Naive B cell (primary cell): ENCODE data around the gene LIM2. TPM values are rescaled to one million over a fixed set of nuclear protein-coding genes. Genes with fewer than 3 reads are reported as not detected.
"Not testable (repeated sequence)": the region's sequence is repeated elsewhere in the genome, so short reads cannot be mapped to it uniquely, and the experiment has no call there.

Experiments used
- ATAC-seq, 2 donors: fragments of 150-1000 bp; cut with Tn5 transposase; 2 replicates each; pipeline ENCODE4 v1.10.0; 2021; ENCODE audit warnings: low read depth in 2 of 2, mild to moderate bottlenecking in 2 of 2, moderate library complexity in 2 of 2
- DNase-seq: peaks from one replicate; pipeline ENCODE4 v3.0.0; 2022
- H3K27ac Mint-ChIP-seq, 6 donors: one replicate each; pipeline ENCODE4 v1.8.0; 2020 to 2022; ENCODE audit warnings: mild to moderate bottlenecking in 6 of 6, mixed read lengths in 6 of 6, moderate library complexity in 5 of 6, inconsistent platforms in 2 of 6
- H3K27me3 Mint-ChIP-seq, 3 donors: one replicate each; pipeline ENCODE4 v1.8.0; 2021 to 2022; ENCODE audit warnings: mixed read lengths in 3 of 3, mild to moderate bottlenecking in 1 of 3
- H3K36me3 Mint-ChIP-seq, 2 donors: one replicate each; pipeline ENCODE4 v1.8.0; 2020 to 2022; ENCODE audit warnings: mixed read lengths in 2 of 2, inconsistent platforms in 1 of 2, mild to moderate bottlenecking in 1 of 2
- H3K4me1 Mint-ChIP-seq, 3 donors: one replicate each; pipeline ENCODE4 v1.8.0; 2020 to 2022; ENCODE audit warnings: mixed read lengths in 3 of 3, inconsistent platforms in 1 of 3, mild to moderate bottlenecking in 1 of 3, moderate library complexity in 1 of 3
- H3K4me3 Mint-ChIP-seq, 8 donors: one replicate each; pipeline ENCODE4 v1.8.0; 2020 to 2022; ENCODE audit warnings: mild to moderate bottlenecking in 8 of 8, mixed read lengths in 8 of 8, moderate library complexity in 8 of 8, inconsistent platforms in 2 of 8
- H3K9me3 Mint-ChIP-seq, 7 donors: one replicate each; pipeline ENCODE4 v1.8.0; 2020 to 2022; ENCODE audit warnings: mixed read lengths in 7 of 7, mild to moderate bottlenecking in 5 of 7, inconsistent platforms in 2 of 7, moderate library complexity in 1 of 7
- polyA plus RNA-seq, 6 donors: library from polyadenylated mRNA; unstranded; fragments of 300-500 nt; fragmentation: Illumina TruSeq; gene quantifications; one replicate each; pipeline ENCODE4 v1.2.3, GENCODE V29; 2021; ENCODE audit warnings: low read depth in 6 of 6

Gene LIM2, protein sequence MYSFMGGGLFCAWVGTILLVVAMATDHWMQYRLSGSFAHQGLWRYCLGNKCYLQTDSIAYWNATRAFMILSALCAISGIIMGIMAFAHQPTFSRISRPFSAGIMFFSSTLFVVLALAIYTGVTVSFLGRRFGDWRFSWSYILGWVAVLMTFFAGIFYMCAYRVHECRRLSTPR
- polyA plus RNA-seq: under 1 TPM in 1 of 6 donors, not detected in 5; 0.34 TPM

GRCh38 chr19:51387924-51388389 lies at the start of gene LIM2:
Gene LIM2 (minus strand): TSS chr19:51387974. CDS start chr19:51387443, 531 bp downstream.
- ATAC-seq (no peak), DNase-seq (no peak)
- H3K27me3 Mint-ChIP-seq: peaks cover 0 to 8% (median 6%) of the 10 kb centered on the region in 3 donors
- H3K36me3 Mint-ChIP-seq: no peaks in the 10 kb centered on the region
- no peaks in the 10 kb centered on the region for H3K9me3 Mint-ChIP-seq
- peaks cover 8 to 11% (median 9%) of the 10 kb centered on the region in 3 donors for H3K4me1 Mint-ChIP-seq
- peak within 1 kb of the TSS in 1 of 8 donors; percentile 37 for H3K4me3 Mint-ChIP-seq
- H3K27ac Mint-ChIP-seq: peak within 1 kb of the TSS in 1 of 6 donors; percentile 47

GRCh38 chr19:51434456-51434855 lies 46.7 kb upstream of the LIM2 start:
- H3K4me3 Mint-ChIP-seq: no peak overlapping the region
- DNase-seq (no peak), ATAC-seq (no peak)
- H3K36me3 Mint-ChIP-seq: no peaks in the 10 kb centered on the region
- H3K27me3 Mint-ChIP-seq: peaks cover 9 to 20% (median 12%) of the 10 kb centered on the region in 3 donors
- peaks cover 5 to 11% (median 9%) of the 10 kb centered on the region in 3 donors for H3K4me1 Mint-ChIP-seq
- H3K27ac Mint-ChIP-seq: no peak overlapping the region
- H3K9me3 Mint-ChIP-seq: no peaks in the 10 kb centered on the region

DNA sequence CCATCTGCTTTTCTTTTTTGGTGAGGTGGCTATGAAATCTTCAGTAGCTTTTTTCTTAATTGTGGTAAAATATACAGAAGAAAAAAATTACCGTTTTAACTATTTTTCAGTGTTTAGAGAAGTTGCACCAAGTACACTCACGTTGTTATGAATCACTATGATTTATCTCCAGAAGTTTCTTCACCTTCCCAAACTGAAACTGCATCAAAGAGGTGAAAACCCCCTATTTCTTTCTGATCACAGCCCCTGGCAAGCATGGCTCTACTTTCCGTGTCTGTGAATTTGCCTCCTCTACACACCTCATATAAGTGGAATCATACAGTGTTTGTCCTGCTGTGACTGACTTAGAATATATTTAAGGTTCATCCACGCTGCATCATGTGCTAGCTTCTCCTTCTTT lies 45.3 kb upstream of the LIM2 start:
- H3K36me3 Mint-ChIP-seq: no peaks in the 10 kb centered on the region
- peaks cover 9 to 15% (median 14%) of the 10 kb centered on the region in 3 donors for H3K27me3 Mint-ChIP-seq
- peaks cover 0 to 2% (median 0%) of the 10 kb centered on the region in 3 donors for H3K4me1 Mint-ChIP-seq
- ATAC-seq (no peak), DNase-seq (no peak)
- no peak overlapping the region for H3K4me3 Mint-ChIP-seq
- no peak overlapping the region for H3K27ac Mint-ChIP-seq
- no peaks in the 10 kb centered on the region for H3K9me3 Mint-ChIP-seq

GRCh38 chr19:51431124-51431523 lies 43.4 kb upstream of the LIM2 start:
- peak overlapping the region in 1 of 8 donors; percentile 57 for H3K4me3 Mint-ChIP-seq
- no peaks in the 10 kb centered on the region for H3K4me1 Mint-ChIP-seq
- H3K27me3 Mint-ChIP-seq: peaks cover 9 to 16% (median 13%) of the 10 kb centered on the region in 3 donors
- H3K27ac Mint-ChIP-seq: no peak overlapping the region
- no peak for ATAC-seq
- H3K36me3 Mint-ChIP-seq: no peaks in the 10 kb centered on the region
- no peaks in the 10 kb centered on the region for H3K9me3 Mint-ChIP-seq
- no peak for DNase-seq

DNA sequence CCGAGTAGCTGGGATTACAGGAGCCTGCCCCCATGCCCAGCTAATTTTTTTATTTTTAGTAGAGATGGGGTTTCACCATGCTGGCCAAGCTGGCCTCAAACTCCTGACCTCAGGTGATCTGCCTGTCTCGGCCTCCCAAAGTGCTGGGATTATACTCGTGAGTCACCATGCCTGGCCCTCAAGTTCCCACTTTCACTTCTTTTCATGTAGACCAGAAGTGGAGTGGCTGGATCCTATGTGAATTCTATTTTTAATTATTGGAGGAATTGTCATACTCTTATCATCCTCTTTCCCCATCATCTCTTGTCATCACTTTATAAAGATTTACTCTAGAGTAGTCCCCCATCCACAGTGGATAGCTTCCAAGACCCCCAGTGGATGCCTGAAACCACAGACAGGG lies 42.4 kb upstream of the LIM2 start:
- ATAC-seq (no peak), DNase-seq (no peak)
- H3K36me3 Mint-ChIP-seq: no peaks in the 10 kb centered on the region
- H3K27me3 Mint-ChIP-seq: peaks cover 9 to 21% (median 16%) of the 10 kb centered on the region in 3 donors
- H3K4me1 Mint-ChIP-seq: no peaks in the 10 kb centered on the region
- no peak overlapping the region for H3K27ac Mint-ChIP-seq
- H3K9me3 Mint-ChIP-seq: no peaks in the 10 kb centered on the region
- no peak overlapping the region for H3K4me3 Mint-ChIP-seq

GRCh38 chr19:51427201-51427600 lies 39.4 kb upstream of the LIM2 start:
- peak overlapping the region in 1 of 6 donors; percentile 17 for H3K27ac Mint-ChIP-seq
- ATAC-seq (no peak), DNase-seq (no peak)
- no peak overlapping the region for H3K4me3 Mint-ChIP-seq
- no peaks in the 10 kb centered on the region for H3K9me3 Mint-ChIP-seq
- peaks cover 9 to 24% (median 16%) of the 10 kb centered on the region in 3 donors for H3K27me3 Mint-ChIP-seq
- no peaks in the 10 kb centered on the region for H3K36me3 Mint-ChIP-seq
- peaks cover 0 to 3% (median 0%) of the 10 kb centered on the region in 3 donors for H3K4me1 Mint-ChIP-seq

DNA sequence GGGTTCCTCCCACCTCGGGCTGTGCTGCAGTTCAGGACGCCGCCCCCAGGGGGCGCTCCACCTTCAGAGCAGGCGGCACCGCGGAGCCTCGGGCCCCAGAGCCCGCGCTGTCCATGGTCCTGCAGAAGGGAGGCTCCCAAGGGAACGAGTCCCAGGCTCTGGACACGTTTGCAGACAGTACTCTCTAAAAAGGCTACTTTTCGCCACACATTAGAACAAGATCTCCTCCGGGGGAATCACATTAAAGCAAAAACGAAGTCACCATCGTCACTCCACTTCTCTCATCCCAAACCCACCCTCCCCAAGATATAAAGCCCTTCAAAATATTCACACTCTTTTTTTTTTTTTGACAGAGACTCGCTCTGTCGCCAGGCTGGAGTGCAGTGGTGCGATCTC lies 34.3 kb upstream of the LIM2 start:
- peak overlapping the region in 2 of 6 donors; percentile 31 to 84 for H3K27ac Mint-ChIP-seq
- no peaks in the 10 kb centered on the region for H3K36me3 Mint-ChIP-seq
- H3K4me1 Mint-ChIP-seq: peaks cover 19 to 38% (median 36%) of the 10 kb centered on the region in 3 donors
- H3K4me3 Mint-ChIP-seq: peak overlapping the region in 3 of 8 donors; percentile 23 to 70 (median 34)
- DNase-seq (peak; percentile 78), ATAC-seq (peak in 1 of 2 donors; percentile 20)
- H3K27me3 Mint-ChIP-seq: peaks cover 0 to 32% (median 13%) of the 10 kb centered on the region in 3 donors
- H3K9me3 Mint-ChIP-seq: no peaks in the 10 kb centered on the region

GRCh38 chr19:51421229-51422052 lies 33.7 kb upstream of the LIM2 start:
- H3K4me1 Mint-ChIP-seq: peaks cover 23 to 42% (median 42%) of the 10 kb centered on the region in 3 donors
- DNase-seq (no peak), ATAC-seq (no peak)
- H3K9me3 Mint-ChIP-seq: no peaks in the 10 kb centered on the region
- peaks cover 0 to 26% (median 7%) of the 10 kb centered on the region in 3 donors for H3K27me3 Mint-ChIP-seq
- H3K4me3 Mint-ChIP-seq: peak overlapping the region in 5 of 8 donors; percentile 9 to 71 (median 34)
- peak overlapping the region in 2 of 6 donors; percentile 31 to 36 for H3K27ac Mint-ChIP-seq
- no peaks in the 10 kb centered on the region for H3K36me3 Mint-ChIP-seq

- H3K4me3 Mint-ChIP-seq: not testable (repeated sequence)
These were observed 32.7 kb upstream of the LIM2 start for GRCh38 chr19:51420511-51420910.

DNA sequence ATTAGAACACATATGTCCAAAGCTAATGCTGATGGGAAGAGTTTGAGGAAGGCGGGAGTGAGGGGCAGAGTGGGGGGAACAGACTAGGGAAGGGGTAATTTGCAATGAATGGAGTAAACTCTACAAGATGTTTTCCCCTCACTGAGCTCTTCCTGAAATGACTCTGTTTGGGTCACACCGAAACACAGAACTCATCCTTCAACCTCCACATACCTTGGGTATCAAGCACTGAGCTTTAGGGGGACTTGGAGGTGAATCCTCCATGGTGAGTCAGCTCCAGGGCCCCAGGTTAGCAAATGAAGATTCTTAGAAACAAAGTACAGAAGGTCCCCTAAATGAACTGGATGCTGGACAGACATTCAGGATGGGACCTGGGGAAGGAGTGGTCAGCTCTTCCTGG lies 30.9 kb upstream of the LIM2 start:
- peaks cover 0 to 16% (median 0%) of the 10 kb centered on the region in 3 donors for H3K27me3 Mint-ChIP-seq
- H3K27ac Mint-ChIP-seq: peak overlapping the region in 3 of 6 donors; percentile 54 to 93 (median 60)
- H3K9me3 Mint-ChIP-seq: no peaks in the 10 kb centered on the region
- H3K4me1 Mint-ChIP-seq: peaks cover 33 to 56% (median 53%) of the 10 kb centered on the region in 3 donors
- H3K4me3 Mint-ChIP-seq: peak overlapping the region; percentile 27 to 96 (median 53)
- H3K36me3 Mint-ChIP-seq: peaks cover 3 to 9% of the 10 kb centered on the region in 2 donors
- DNase-seq (no peak), ATAC-seq (no peak)

More at GRCh38 chr19:51420511-51420910, 32.7 kb upstream of the LIM2 start:
- peaks cover 0 to 17% (median 0%) of the 10 kb centered on the region in 3 donors for H3K27me3 Mint-ChIP-seq
- not testable (repeated sequence) for H3K9me3 Mint-ChIP-seq, H3K27ac Mint-ChIP-seq, DNase-seq, H3K36me3 Mint-ChIP-seq, ATAC-seq
- H3K4me1 Mint-ChIP-seq: peaks cover 27 to 49% (median 42%) of the 10 kb centered on the region in 3 donors

- Mint-ChIP-seq H3K27ac (peak overlapping the region; percentile 93 to 99 (median 98)), H3K27me3 (peaks cover 0 to 10% (median 0%) of the 10 kb centered on the region in 3 donors), H3K4me3 (peak overlapping the region; percentile 86 to 98 (median 96)), H3K36me3 (peaks cover 12 to 17% of the 10 kb centered on the region in 2 donors), H3K4me1 (peaks cover 33 to 62% (median 53%) of the 10 kb centered on the region in 3 donors), H3K9me3 (no peaks in the 10 kb centered on the region)
- DNase-seq (no peak), ATAC-seq (peak; percentile 70 to 76)
These were observed 30.0 kb upstream of the LIM2 start for GRCh38 chr19:51417810-51418157.

DNA sequence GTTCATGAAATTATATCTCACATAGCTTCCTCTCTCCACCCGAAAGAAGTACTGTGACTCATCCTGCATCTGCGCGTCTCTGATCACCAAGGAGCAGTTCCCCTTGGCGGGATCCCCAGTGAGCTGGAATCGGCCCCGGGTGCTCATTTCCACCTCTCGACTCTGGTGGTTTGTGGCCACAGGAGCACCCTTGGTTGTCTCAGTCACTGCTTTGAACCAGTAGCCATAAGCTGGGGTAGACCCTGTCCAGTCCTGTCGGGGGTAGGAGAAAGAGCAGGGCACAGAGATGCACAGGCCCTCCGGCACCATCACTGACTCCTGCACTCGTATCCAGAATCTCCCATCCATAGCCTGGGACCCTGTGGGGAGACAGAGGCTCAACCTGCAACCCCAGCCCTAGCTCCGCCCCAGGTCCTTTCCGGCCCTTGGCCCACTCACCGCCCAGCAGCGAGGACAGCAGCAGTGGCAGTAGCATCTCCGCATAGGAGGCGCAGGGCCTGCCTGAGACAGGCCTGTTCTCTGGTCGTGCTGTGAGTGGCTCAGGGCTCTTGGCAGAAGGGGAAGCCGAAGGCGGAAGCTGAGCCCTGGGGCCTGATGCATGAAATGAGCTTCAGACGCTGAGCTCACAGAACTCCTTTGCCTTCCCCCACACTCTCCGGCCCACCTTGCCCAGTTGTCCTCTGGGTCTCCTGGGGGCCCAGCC lies 29.5 kb upstream of the LIM2 start, which contains the start of gene SIGLEC10:
Gene SIGLEC10 (minus strand): TSS at position 536 of the 703 bp plus-strand sequence. CDS start 61 bp downstream, at position 475.
- peak within 1 kb of the TSS; percentile 93 to 99 (median 98) for H3K27ac Mint-ChIP-seq

DNA sequence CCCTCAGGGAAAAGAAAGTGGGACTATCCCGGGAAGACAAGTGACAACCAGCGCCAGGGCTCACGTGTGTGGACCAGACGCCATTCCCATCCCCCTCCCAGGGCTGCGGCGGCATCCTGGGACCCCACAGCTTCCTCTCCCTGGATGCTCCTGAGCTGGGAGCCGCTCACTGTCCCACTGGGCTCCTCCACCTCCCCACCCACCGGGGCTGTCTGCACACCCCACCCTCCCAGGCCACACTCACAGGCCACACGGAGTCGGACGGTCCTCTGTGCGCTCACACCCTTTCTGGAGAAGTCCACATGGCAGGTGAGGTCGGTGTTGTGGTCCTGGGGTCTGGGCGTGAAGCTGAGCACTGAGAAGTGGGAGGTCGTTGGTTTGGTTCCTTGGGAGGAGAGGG lies 28.6 kb upstream of the LIM2 start:
- H3K36me3 Mint-ChIP-seq: peaks cover 18% of the 10 kb centered on the region in 2 donors
- H3K4me1 Mint-ChIP-seq: peaks cover 33 to 57% (median 44%) of the 10 kb centered on the region in 3 donors
- peak overlapping the region in 7 of 8 donors; percentile 86 to 98 (median 97) for H3K4me3 Mint-ChIP-seq
- peak overlapping the region; percentile 93 to 99 (median 98) for H3K27ac Mint-ChIP-seq
- not testable (repeated sequence) for H3K9me3 Mint-ChIP-seq, H3K27me3 Mint-ChIP-seq, DNase-seq, ATAC-seq

More for the DNA sequence above, 29.5 kb upstream of the LIM2 start, which contains the start of gene SIGLEC10:
- Mint-ChIP-seq H3K4me1 (peaks cover 33 to 62% (median 51%) of the 10 kb centered on the region in 3 donors), H3K4me3 (peak within 1 kb of the TSS; percentile 86 to 98 (median 96)), H3K27me3 (peaks cover 0 to 10% (median 0%) of the 10 kb centered on the region in 3 donors), H3K9me3 (no peaks in the 10 kb centered on the region), H3K36me3 (peaks cover 15 to 17% of the 10 kb centered on the region in 2 donors)
- peak; percentile 84 for DNase-seq
- ATAC-seq: peak; percentile 94 to 95
